PC-9 (cell line): ENCODE data around the gene RRP12. TPM values are rescaled to one million over a fixed set of nuclear protein-coding genes. Genes with fewer than 3 reads are reported as not detected.
"Not testable (repeated sequence)": the region's sequence is repeated elsewhere in the genome, so short reads cannot be mapped to it uniquely, and the experiment has no call there.

Source experiments
- BruUV-seq: library from RNA; stranded (reverse); fragments of 400-500 nt; replicated peaks from 2 replicates; lab custom pipeline; 2021; lab: Mats Ljungman, UMichigan
- CTCF ChIA-PET: fragments of 300-600 bp; sonication (Branson Sonifier 250); formaldehyde crosslinking; loops from one replicate; lab custom pipeline; 2022; ENCODE audit warnings: antibody characterized with exemption; lab: Charles Lee
- POLR2A ChIA-PET: fragments of 300-600 bp; sonication (Branson Sonifier 250); formaldehyde crosslinking; loops from one replicate; lab custom pipeline; 2022; ENCODE audit warnings: antibody characterized with exemption; ENCODE audit not compliant: unreplicated experiment; lab: Charles Lee
- DNase-seq, 2 experiments: peaks; one replicate each; pipeline versions ENCODE4 v3.0.0 to v3.0.0-alpha.2; 2015 to 2022; ENCODE audit warnings: mixed read lengths in 1 of 2
- H2AFZ ChIP-seq: fragments of 200-600 bp; sonication (generic); 2 replicates; pipeline ENCODE4 v1.8.1; 2017; ENCODE audit warnings: antibody characterized with exemption
- H3F3A ChIP-seq: fragments of 200-600 bp; sonication (generic); 2 replicates; pipeline ENCODE4 v1.8.1; 2017; ENCODE audit warnings: antibody characterized with exemption, mild to moderate bottlenecking, low read depth; ENCODE audit not compliant: insufficient read depth
- H3K27ac ChIP-seq: fragments of 200-600 bp; sonication (generic); 2 replicates; pipeline ENCODE4 v1.6.1; 2016; ENCODE audit warnings: mixed run types
- H3K27me3 ChIP-seq: fragments of 200-600 bp; sonication (generic); 2 replicates; pipeline ENCODE4 v1.6.1; 2016; ENCODE audit warnings: low read depth, mixed run types; ENCODE audit not compliant: insufficient read depth
- H3K36me3 ChIP-seq: fragments of 200-600 bp; sonication (generic); 2 replicates; pipeline ENCODE4 v1.6.1; 2016; ENCODE audit warnings: low read depth, mixed run types
- H3K4me1 ChIP-seq: fragments of 200-600 bp; sonication (generic); replicated peaks from 2 replicates; pipeline ENCODE4 v1.6.1; 2016; ENCODE audit warnings: mixed run types; ENCODE audit not compliant: insufficient read depth
- H3K4me2 ChIP-seq: fragments of 200-600 bp; sonication (generic); 2 replicates; pipeline ENCODE4 v1.6.1; 2017; ENCODE audit warnings: mixed run types
- H3K4me3 ChIP-seq: fragments of 200-600 bp; sonication (generic); 2 replicates; pipeline ENCODE4 v1.6.1; 2016; ENCODE audit warnings: mixed run types
- H3K79me2 ChIP-seq: fragments of 200-600 bp; sonication (generic); 2 replicates; pipeline ENCODE4 v1.6.1; 2017; ENCODE audit warnings: low read depth, mixed run types
- H3K9me2 ChIP-seq: fragments of 200-600 bp; sonication (generic); 2 replicates; pipeline ENCODE4 v1.8.1; 2017; ENCODE audit warnings: mild to moderate bottlenecking; ENCODE audit not compliant: insufficient read depth
- H3K9me3 ChIP-seq: fragments of 200-600 bp; sonication (generic); 2 replicates; pipeline ENCODE4 v1.8.1; 2016; ENCODE audit warnings: low read depth; ENCODE audit not compliant: insufficient read depth
- H4K20me1 ChIP-seq: fragments of 200-600 bp; sonication (generic); 2 replicates; pipeline ENCODE4 v1.8.1; 2017; ENCODE audit not compliant: insufficient read depth
- CTCF ChIP-seq: fragments of 200-600 bp; sonication (generic); conservative IDR thresholded peaks from 2 replicates; pipeline ENCODE4 v1.6.1; 2017; ENCODE audit warnings: mixed run types, antibody characterized with exemption, mild to moderate bottlenecking, moderate library complexity
- EZH2 ChIP-seq: fragments of 200-600 bp; sonication (generic); IDR thresholded peaks from 2 replicates; pipeline ENCODE4 v1.8.0; 2017; ENCODE audit warnings: antibody characterized with exemption, low read depth
- intact Hi-C: fragments of 100-400 bp; cut with micrococcal nuclease; formaldehyde crosslinking; loops from one replicate; pipeline ENCODE4 v1.10.0; 2022; ENCODE audit not compliant: unreplicated experiment
- total RNA-seq: library from RNA; stranded (reverse); gene quantifications from 2 replicates; pipeline ENCODE4 v1.2.3, GENCODE V29; 2021

Gene RRP12
- total RNA-seq, 1 experiment from 2014 or later, result 34.3 TPM

- H2AFZ ChIP-seq, result no peak overlapping the region
- H3K4me3 ChIP-seq, result no peak overlapping the region
- TF ChIP-seq EZH2, result no peak
- TF ChIP-seq CTCF, result no peak
- no peaks in the 10 kb centered on the region for H3K4me1 ChIP-seq
- POLR2A ChIA-PET, result interaction anchor here (0.7 kb wide), 1 partner anchor 34 kb away, joined by 5 read pairs; no protein-coding TSS in a partner anchor
- H3K36me3 ChIP-seq, result no peaks in the 10 kb centered on the region
- no peaks in the 10 kb centered on the region for H4K20me1 ChIP-seq
- no peak overlapping the region for H3K4me2 ChIP-seq
- no TSS peak for BruUV-seq
- CTCF ChIA-PET, result no interaction called here
- H3K27me3 ChIP-seq, result no peaks in the 10 kb centered on the region
- no peaks in the 10 kb centered on the region for H3K9me2 ChIP-seq
- DNase-seq, result no peak
- no peak overlapping the region for H3K27ac ChIP-seq
- intact Hi-C loops, result loop anchor here (2.0 kb wide), 1 partner anchor 75 kb away; no protein-coding TSS in a partner anchor
- no peaks in the 10 kb centered on the region for H3F3A ChIP-seq
- no peaks in the 10 kb centered on the region for H3K79me2 ChIP-seq
- no peaks in the 10 kb centered on the region for H3K9me3 ChIP-seq
Observed at GRCh38 chr10:97353945-97354344, 47.2 kb downstream of the RRP12 start.

- Histone ChIP-seq H3K27ac (no peak overlapping the region), H3K27me3 (no peaks in the 10 kb centered on the region), H4K20me1 (no peaks in the 10 kb centered on the region), H3K9me3 (no peaks in the 10 kb centered on the region), H3K4me3 (no peak overlapping the region), H3K4me2 (no peak overlapping the region), H3K79me2 (no peaks in the 10 kb centered on the region), H2AFZ (no peak overlapping the region), H3K4me1 (no peaks in the 10 kb centered on the region), H3F3A (no peaks in the 10 kb centered on the region; the same call in 1 of the 2 replicates), H3K36me3 (no peaks in the 10 kb centered on the region), H3K9me2 (no peaks in the 10 kb centered on the region)
- TF ChIP-seq CTCF, result no peak
- no peak for TF ChIP-seq EZH2
- DNase-seq, result no peak
- CTCF ChIA-PET, result no interaction called here
- intact Hi-C loops, result no loop called here
- no TSS peak for BruUV-seq
- POLR2A ChIA-PET, result no interaction called here
Observed at GRCh38 chr10:97349752-97350513, 51.2 kb downstream of the RRP12 start.

- Histone ChIP-seq H3K4me3 (no peak overlapping the region), H4K20me1 (no peaks in the 10 kb centered on the region), H3K79me2 (no peaks in the 10 kb centered on the region), H3K9me2 (no peaks in the 10 kb centered on the region), H3F3A (no peaks in the 10 kb centered on the region; the same call in 1 of the 2 replicates), H3K27me3 (no peaks in the 10 kb centered on the region), H3K9me3 (no peaks in the 10 kb centered on the region), H3K36me3 (no peaks in the 10 kb centered on the region), H3K27ac (no peak overlapping the region), H2AFZ (no peak overlapping the region), H3K4me2 (no peak overlapping the region), H3K4me1 (no peaks in the 10 kb centered on the region)
- CTCF ChIA-PET, result no interaction called here
- no peak for DNase-seq
- no TSS peak for BruUV-seq
- POLR2A ChIA-PET, result no interaction called here
- TF ChIP-seq CTCF (no peak), EZH2 (no peak)
- intact Hi-C loops, result no loop called here
Observed at GRCh38 chr10:97347317-97347716, 53.8 kb downstream of the RRP12 start.

GRCh38 chr10:97343664-97344063 is 57.5 kb downstream of the RRP12 start:
- DNase-seq, H3K27ac ChIP-seq, H3K9me2 ChIP-seq, intact Hi-C loops, H3K4me1 ChIP-seq, BruUV-seq, H3K9me3 ChIP-seq, H3F3A ChIP-seq, H4K20me1 ChIP-seq, POLR2A ChIA-PET, H2AFZ ChIP-seq, H3K4me3 ChIP-seq, H3K36me3 ChIP-seq, H3K79me2 ChIP-seq, H3K27me3 ChIP-seq, H3K4me2 ChIP-seq: not testable (repeated sequence)
- CTCF ChIA-PET, result interaction anchor here (0.7 kb wide), 2 partner anchors 151 to 433 kb away, joined by 3 to 13 read pairs; no protein-coding TSS in a partner anchor
